ENCODE results near the gene INTS14.

- TF ChIP-seq CTCF (IDR thresholded peaks at IDR 0.05) (no peak), POLR2A (IDR thresholded peaks at IDR 0.05) (no peak)
These were observed 40.1 kb upstream of the INTS14 start for GRCh38 chr15:65651042-65651322.
